Right atrium auricular region (tissue), 2 donors: ENCODE results near the gene C4BPA. TPM values are rescaled to one million over a fixed set of nuclear protein-coding genes. Genes with fewer than 3 reads are reported as not detected.

Source experiments
- DNase-seq: peaks from one replicate; pipeline ENCODE4 v3.0.0-alpha.2; 2019; ENCODE audit warnings: low spot score
- H3K27ac ChIP-seq, 2 donors: fragments of 200-600 bp; sonication (generic); 1 replicate in 1 of 2; 2 replicates in 1 of 2; pipeline ENCODE4 v1.5.1; 2016 to 2019
- H3K27me3 ChIP-seq, 2 donors: fragments of 200-600 bp; sonication (generic); one replicate each; pipeline versions ENCODE4 v1.5.1 to v1.6.0; 2017 to 2019
- H3K36me3 ChIP-seq: fragments of 200-600 bp; sonication (generic); one replicate; pipeline ENCODE4 v1.5.1; 2016
- H3K4me1 ChIP-seq, 2 donors: fragments of 200-600 bp; sonication (generic); one replicate each; pipeline versions ENCODE4 v1.5.1 to v1.6.0; 2017 to 2019
- H3K4me3 ChIP-seq, 2 donors: fragments of 200-600 bp; sonication (generic); 1 replicate in 1 of 2; 2 replicates in 1 of 2; pipeline ENCODE4 v1.5.1; 2017 to 2019; ENCODE audit warnings: mild to moderate bottlenecking in 1 of 2, moderate library complexity in 1 of 2
- H3K9me3 ChIP-seq, 2 donors: fragments of 200-600 bp; sonication (generic); one replicate each; pipeline ENCODE4 v1.5.1; 2019
- total RNA-seq, 2 donors: library from RNA; depleted of rRNA; stranded (reverse); fragments of >200 nt; gene quantifications; one replicate each; pipeline ENCODE4 v1.1.0, GENCODE V29; 2016
- TF ChIP-seq, protein P1 (sequence below), 2 donors: fragments of 200-600 bp; sonication (generic); IDR thresholded peaks; one replicate each; pipeline ENCODE4 v1.5.1; 2019; ENCODE audit warnings: antibody characterized with exemption in 2 of 2

C4BPA gene
- total RNA-seq, 2 donors from 2014 or later: 3.6 TPM; not detected in 1

- H3K36me3 ChIP-seq: no peaks in the 10 kb centered on the region
- H3K27me3 ChIP-seq: no peaks in the 10 kb centered on the region
- H3K4me3 ChIP-seq: no peak overlapping the region
- H3K27ac ChIP-seq: no peak overlapping the region
- peaks cover 0 to 2% of the 10 kb centered on the region in 2 donors for H3K4me1 ChIP-seq
- TF ChIP-seq, protein P1, sequence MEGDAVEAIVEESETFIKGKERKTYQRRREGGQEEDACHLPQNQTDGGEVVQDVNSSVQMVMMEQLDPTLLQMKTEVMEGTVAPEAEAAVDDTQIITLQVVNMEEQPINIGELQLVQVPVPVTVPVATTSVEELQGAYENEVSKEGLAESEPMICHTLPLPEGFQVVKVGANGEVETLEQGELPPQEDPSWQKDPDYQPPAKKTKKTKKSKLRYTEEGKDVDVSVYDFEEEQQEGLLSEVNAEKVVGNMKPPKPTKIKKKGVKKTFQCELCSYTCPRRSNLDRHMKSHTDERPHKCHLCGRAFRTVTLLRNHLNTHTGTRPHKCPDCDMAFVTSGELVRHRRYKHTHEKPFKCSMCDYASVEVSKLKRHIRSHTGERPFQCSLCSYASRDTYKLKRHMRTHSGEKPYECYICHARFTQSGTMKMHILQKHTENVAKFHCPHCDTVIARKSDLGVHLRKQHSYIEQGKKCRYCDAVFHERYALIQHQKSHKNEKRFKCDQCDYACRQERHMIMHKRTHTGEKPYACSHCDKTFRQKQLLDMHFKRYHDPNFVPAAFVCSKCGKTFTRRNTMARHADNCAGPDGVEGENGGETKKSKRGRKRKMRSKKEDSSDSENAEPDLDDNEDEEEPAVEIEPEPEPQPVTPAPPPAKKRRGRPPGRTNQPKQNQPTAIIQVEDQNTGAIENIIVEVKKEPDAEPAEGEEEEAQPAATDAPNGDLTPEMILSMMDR (IDR thresholded peaks at IDR 0.05): no peak
- DNase-seq: no peak
- H3K9me3 ChIP-seq: no peaks in the 10 kb centered on the region
Measured at GRCh38 chr1:207089627-207090355, 14.2 kb upstream of the C4BPA start.

DNA sequence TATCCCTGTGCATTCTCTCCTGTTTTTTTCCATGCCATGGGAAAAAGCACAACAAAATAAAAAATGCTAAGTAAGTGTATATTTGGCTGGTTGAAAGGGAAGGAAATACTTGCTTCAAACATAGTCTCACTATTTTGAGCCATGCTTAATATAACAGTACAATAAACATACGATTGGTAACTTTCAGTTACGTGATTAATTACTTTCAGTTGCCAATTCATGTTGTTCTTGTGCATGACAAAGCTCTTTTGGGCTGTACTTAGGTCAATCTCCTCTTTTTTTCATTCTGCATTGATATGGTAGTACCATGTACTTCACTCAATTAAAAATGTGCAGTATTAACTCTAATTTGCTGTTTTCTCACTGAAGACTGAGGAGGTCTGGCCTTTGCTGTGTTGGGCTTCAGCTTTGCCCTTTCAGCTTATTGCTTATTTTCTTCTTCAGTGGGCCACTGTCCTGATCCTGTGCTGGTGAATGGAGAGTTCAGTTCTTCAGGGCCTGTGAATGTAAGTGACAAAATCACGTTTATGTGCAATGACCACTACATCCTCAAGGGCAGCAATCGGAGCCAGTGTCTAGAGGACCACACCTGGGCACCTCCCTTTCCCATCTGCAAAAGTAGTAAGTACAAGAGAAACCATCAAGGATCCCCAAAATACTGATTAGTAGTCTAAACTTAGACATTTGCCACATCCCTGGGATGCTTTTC lies 12.7 kb upstream of the C4BPA start:
- Histone ChIP-seq H3K9me3 (no peaks in the 10 kb centered on the region), H3K4me1 (no peaks in the 10 kb centered on the region), H3K4me3 (no peak overlapping the region), H3K27me3 (no peaks in the 10 kb centered on the region), H3K36me3 (no peaks in the 10 kb centered on the region), H3K27ac (no peak overlapping the region)
- TF ChIP-seq, protein P1 (IDR thresholded peaks at IDR 0.05): no peak
- DNase-seq: no peak

DNA sequence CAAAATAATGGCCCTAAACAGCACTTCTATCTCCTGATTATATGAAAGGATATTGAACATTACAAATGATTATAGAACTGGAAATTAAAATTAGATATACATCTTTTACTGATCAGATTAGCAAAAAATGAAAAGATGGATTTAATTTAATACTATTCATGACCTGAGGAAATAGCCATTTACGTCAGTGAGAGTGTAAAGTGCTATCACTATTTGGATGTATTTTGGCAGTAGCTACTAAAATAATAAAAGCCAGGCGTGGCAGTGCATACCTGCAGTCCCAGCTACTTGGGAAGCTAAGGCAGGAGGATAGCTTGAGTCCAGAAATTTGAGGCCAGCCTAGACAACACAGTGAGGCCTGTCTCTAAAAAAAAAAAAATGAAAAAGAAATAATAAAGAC lies 10.1 kb upstream of the C4BPA start:
- TF ChIP-seq, protein P1 (IDR thresholded peaks at IDR 0.05): no peak
- H3K36me3 ChIP-seq: no peaks in the 10 kb centered on the region
- no peaks in the 10 kb centered on the region for H3K4me1 ChIP-seq
- no peaks in the 10 kb centered on the region for H3K9me3 ChIP-seq
- no peak for DNase-seq
- H3K27me3 ChIP-seq: no peaks in the 10 kb centered on the region
- no peak overlapping the region for H3K4me3 ChIP-seq
- H3K27ac ChIP-seq: no peak overlapping the region

DNA sequence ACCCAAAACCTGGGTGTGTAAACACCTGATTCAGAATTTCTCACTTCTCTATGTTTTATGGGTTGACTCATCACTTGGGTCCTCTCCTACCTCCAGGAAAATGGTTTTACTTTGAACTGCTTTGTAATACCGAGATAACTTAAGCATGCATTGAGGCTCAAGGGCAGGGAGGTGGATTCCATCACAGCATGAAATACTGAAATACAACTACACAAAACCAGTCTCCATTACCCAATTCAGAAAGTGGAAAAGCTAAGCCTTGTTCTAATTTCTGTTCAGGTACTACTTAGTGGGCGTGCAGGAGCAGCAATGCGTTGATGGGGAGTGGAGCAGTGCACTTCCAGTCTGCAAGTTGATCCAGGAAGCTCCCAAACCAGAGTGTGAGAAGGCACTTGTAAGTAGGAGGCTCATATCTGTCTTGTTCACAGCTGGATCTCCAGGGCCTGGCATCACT lies 6.1 kb upstream of the C4BPA start:
- TF ChIP-seq, protein P1 (IDR thresholded peaks at IDR 0.05): no peak
- H3K4me3 ChIP-seq: no peak overlapping the region
- no peaks in the 10 kb centered on the region for H3K9me3 ChIP-seq
- H3K27ac ChIP-seq: no peak overlapping the region
- H3K4me1 ChIP-seq: no peaks in the 10 kb centered on the region
- DNase-seq: no peak
- H3K36me3 ChIP-seq: no peaks in the 10 kb centered on the region
- H3K27me3 ChIP-seq: no peaks in the 10 kb centered on the region

DNA sequence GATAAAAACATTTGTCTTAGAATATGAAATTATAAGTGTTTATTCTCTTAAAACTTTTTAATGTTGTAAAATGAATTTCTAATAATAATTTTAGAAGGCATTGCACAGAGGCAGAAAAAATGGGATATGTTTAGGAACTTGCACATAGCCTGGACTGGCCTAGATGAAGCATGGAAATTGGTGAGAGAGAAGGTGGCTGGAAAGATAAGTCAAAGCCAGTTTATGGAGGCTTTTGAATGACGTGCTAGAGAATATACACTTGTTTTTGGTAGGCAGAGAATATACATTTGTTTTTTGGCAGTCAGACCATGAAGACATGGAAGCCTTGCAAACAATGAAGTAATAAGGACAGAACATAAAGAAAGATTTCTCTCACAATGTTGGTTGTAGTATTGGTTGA lies 2.3 kb upstream of the C4BPA start:
- no peak for DNase-seq
- no peak overlapping the region for H3K27ac ChIP-seq
- TF ChIP-seq, protein P1 (IDR thresholded peaks at IDR 0.05): no peak
- no peaks in the 10 kb centered on the region for H3K27me3 ChIP-seq
- H3K4me3 ChIP-seq: no peak overlapping the region
- H3K36me3 ChIP-seq: no peaks in the 10 kb centered on the region
- no peaks in the 10 kb centered on the region for H3K4me1 ChIP-seq
- H3K9me3 ChIP-seq: no peaks in the 10 kb centered on the region
